ENCODE measurements around the gene GRIA1.

GRCh38 chr5:153489611-153490010, 859 bp upstream of the GRIA1 start:
- TF ChIP-seq ZNF576 (CRISPR knock-in tag; IDR thresholded peaks at IDR 0.05) (no peak), MXD1 (CRISPR knock-in tag; IDR thresholded peaks at IDR 0.05) (no peak), ZMAT5 (CRISPR knock-in tag; IDR thresholded peaks at IDR 0.05; ENCODE audit: borderline replicate concordance, low read depth) (no peak), KDM5B (CRISPR knock-in tag; IDR thresholded peaks at IDR 0.05; ENCODE audit: borderline replicate concordance) (no peak), ZNF24 (IDR thresholded peaks at IDR 0.05) (no peak), CTCF (CRISPR knock-in tag; IDR thresholded peaks at IDR 0.05) (no peak), ZNF703 (CRISPR knock-in tag; IDR thresholded peaks at IDR 0.05; ENCODE audit: borderline replicate concordance) (no peak), LCORL (IDR thresholded peaks at IDR 0.05) (no peak), LCORL (CRISPR knock-in tag; IDR thresholded peaks at IDR 0.05) (no peak)
